ENCODE measurements around the gene SLC39A10.

SLC39A10 gene, protein sequence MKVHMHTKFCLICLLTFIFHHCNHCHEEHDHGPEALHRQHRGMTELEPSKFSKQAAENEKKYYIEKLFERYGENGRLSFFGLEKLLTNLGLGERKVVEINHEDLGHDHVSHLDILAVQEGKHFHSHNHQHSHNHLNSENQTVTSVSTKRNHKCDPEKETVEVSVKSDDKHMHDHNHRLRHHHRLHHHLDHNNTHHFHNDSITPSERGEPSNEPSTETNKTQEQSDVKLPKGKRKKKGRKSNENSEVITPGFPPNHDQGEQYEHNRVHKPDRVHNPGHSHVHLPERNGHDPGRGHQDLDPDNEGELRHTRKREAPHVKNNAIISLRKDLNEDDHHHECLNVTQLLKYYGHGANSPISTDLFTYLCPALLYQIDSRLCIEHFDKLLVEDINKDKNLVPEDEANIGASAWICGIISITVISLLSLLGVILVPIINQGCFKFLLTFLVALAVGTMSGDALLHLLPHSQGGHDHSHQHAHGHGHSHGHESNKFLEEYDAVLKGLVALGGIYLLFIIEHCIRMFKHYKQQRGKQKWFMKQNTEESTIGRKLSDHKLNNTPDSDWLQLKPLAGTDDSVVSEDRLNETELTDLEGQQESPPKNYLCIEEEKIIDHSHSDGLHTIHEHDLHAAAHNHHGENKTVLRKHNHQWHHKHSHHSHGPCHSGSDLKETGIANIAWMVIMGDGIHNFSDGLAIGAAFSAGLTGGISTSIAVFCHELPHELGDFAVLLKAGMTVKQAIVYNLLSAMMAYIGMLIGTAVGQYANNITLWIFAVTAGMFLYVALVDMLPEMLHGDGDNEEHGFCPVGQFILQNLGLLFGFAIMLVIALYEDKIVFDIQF

DNA sequence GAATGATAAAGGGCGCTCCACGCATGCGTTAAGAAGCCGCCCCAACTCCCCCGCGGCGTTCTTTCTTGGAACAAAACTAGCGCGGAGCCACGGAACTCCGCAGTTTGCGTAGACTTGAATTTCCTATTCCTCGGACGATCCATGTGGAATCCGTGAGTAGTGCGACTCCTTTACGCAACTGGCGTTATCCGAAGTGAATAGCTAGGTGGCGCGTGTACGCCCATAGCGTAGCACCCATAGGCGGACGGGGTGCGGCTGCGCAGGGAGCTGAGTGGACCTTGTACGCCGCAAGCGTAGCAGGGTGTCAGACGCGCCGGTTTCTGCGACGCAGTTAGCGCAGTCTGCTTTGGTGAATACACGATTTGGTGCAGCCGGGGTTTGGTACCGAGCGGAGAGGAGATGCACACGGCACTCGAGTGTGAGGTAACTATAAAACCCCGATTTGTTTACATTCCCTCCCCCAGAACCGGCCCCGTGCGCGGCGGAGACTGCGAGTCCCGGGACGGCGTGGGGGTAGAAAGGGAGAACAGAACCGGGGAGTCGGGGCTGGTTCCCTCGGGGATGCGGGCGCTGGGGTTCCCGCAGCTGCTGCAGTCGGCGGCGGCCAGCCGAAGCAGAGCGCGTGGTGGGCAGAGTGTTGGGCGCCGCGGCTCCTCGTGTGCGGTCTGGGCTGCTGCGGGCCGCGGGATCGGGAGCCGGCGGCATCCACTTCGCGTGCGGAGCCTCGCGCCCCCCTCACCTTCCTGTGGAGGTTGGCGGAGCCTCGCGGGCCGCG lies at the start of gene SLC39A10:
SLC39A10 (plus strand) TSS at position 368 of the 775 bp plus-strand sequence. CDS start 22,817 bp downstream, outside the sequence.
- H3K4me3 ChIP-seq (ENCODE audit: low read length): peak within 1 kb of the TSS; percentile 80
- peak; percentile 87 for DNase-seq (ENCODE audit: low read depth)
- TF ChIP-seq, protein P1, sequence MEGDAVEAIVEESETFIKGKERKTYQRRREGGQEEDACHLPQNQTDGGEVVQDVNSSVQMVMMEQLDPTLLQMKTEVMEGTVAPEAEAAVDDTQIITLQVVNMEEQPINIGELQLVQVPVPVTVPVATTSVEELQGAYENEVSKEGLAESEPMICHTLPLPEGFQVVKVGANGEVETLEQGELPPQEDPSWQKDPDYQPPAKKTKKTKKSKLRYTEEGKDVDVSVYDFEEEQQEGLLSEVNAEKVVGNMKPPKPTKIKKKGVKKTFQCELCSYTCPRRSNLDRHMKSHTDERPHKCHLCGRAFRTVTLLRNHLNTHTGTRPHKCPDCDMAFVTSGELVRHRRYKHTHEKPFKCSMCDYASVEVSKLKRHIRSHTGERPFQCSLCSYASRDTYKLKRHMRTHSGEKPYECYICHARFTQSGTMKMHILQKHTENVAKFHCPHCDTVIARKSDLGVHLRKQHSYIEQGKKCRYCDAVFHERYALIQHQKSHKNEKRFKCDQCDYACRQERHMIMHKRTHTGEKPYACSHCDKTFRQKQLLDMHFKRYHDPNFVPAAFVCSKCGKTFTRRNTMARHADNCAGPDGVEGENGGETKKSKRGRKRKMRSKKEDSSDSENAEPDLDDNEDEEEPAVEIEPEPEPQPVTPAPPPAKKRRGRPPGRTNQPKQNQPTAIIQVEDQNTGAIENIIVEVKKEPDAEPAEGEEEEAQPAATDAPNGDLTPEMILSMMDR (conservative IDR thresholded peaks at IDR 0.05; ENCODE audit: low read depth, low read length): no peak

DNA sequence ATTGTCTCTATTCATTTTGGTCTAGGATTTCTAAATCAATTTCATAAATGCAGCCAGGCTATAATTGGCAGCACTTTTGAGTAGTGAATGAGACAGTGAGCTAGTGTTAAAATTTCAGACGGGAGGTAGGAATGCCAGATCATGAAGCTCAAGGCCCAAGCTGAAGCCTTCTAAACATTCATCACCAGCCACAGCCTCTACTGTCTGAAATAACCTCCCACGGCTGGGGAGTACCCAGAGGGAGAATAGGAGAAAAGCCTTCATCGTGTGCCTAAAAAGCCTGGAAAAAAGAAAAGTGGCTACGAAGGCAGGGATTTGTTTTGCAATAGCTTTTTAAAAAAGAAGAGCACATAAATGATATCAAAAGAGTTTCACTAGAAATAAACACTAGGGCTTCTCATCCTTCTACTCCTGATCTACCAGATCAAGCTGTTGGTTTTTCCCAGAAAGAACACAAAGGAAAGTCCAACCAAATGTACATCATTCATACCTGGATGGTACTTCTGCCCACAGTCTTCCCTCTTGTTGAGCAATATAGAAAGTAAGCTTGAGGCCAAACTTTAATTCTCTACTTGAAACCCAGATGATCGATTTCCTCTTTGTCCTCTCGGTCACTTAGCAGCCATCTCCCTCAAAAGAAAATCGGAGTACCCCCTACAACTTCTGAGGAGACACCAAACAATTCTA lies 48.1 kb upstream of the SLC39A10 start:
- TF ChIP-seq, protein P1 (conservative IDR thresholded peaks at IDR 0.05; ENCODE audit: low read depth, low read length): no peak
- no peak for DNase-seq (ENCODE audit: low read depth)
- no peak overlapping the region for H3K4me3 ChIP-seq (ENCODE audit: low read length)

DNA sequence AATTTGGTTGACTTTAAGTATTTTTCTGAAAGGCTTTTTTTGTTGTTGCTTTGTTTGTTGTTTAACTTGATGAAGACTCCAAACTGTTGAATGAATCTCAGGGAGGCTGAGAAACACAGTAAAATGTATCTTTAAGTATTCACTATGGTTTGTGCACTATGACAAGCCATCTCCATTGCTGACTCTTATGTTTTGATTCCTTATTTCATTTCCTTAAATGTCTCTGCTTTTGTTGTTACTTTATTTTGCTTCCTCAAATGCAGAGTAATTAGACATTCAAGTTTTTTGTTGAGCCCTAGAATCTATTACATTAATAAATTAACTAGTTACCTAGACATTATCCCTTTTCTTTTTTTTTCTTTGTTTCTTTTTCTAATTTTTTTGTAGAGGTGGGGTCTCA lies 46.3 kb upstream of the SLC39A10 start:
- TF ChIP-seq, protein P1 (conservative IDR thresholded peaks at IDR 0.05; ENCODE audit: low read depth, low read length): no peak
- no peak for DNase-seq (ENCODE audit: low read depth)

DNA sequence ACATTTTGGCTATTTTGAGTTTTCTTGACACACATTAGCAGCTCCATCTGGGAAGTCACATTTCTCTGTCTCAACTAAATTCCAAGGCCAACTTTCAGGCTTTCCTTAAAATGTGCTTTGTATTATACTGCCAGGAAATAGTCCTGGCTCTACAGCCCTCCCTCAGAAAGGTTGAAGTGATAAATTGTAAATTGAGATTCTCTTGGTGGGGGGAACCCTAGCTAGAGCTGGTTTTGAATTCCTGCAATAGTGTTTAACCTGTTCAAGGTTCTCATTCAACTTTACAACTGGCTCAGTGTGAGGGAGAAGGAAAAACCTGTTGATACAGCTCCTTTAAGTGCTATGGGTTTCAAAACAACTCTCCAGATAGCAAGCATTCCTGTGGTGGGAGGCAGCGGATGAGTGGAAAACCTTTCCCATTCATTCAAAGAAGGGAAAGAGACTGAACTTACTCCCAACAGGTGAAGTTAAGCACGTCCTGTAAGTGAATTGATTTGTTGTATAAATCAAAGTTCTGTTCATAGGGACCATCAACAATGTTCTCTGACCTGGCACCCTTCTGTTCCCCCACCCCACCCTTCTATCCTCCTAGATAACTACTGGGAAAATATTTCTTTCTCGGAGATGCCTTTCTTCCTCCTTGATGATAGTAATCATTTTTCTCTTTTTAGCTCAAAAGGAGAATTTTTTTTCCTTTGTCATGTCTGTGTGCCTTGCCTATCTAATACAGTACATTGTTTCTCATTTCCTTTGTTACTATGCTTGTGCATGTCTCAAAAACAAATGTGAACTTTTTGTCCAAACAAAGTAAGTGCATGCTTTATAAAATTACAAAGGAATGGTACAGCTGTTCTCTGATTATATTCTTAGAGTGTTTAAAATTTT lies 44.2 kb upstream of the SLC39A10 start:
- peak; percentile 74 for DNase-seq (ENCODE audit: low read depth)
- peak overlapping the region; percentile 36 for H3K4me3 ChIP-seq (ENCODE audit: low read length)
- TF ChIP-seq, protein P1 (conservative IDR thresholded peaks at IDR 0.05; ENCODE audit: low read depth, low read length): no peak

More for the DNA sequence above, 46.3 kb upstream of the SLC39A10 start:
- H3K4me3 ChIP-seq (ENCODE audit: low read length): no peak overlapping the region

DNA sequence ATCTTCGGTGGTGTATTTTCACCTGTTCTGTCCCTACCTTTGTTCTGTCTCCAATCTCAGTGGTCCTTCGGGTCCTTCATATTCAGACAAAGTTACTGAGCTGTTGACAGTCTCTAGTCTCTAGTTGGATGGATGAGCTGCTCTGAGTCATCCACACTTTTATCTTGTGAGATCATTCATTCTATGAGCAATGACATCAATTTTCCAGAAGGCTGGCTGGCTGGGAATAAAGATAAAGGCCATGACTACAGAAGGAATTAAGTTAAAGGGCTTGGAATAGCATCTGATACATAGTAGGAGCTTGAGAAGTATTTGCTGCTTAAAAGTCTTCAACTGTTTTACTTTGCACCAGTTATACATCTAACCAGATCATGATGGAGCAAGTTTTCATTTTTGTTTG lies 43.1 kb upstream of the SLC39A10 start:
- H3K4me3 ChIP-seq (ENCODE audit: low read length): no peak overlapping the region
- peak; percentile 21 for DNase-seq (ENCODE audit: low read depth)

More for the DNA sequence above, 43.1 kb upstream of the SLC39A10 start:
- TF ChIP-seq, protein P1 (conservative IDR thresholded peaks at IDR 0.05; ENCODE audit: low read depth, low read length): no peak
